Lung (tissue), 12 donors: Measurements from ENCODE around the gene ATP2A2. TPM values are rescaled to one million over a fixed set of nuclear protein-coding genes. Genes with fewer than 3 reads are reported as not detected.

Experiments
- ATAC-seq: fragments of 200-7000 bp; cut with Tn5 transposase; one replicate; pipeline ENCODE4 v1.9.1; 2020; ENCODE audit warnings: moderate number of reproducible peaks; ENCODE audit not compliant: insufficient read depth, low FRiP score
- DNase-seq, 3 donors: peaks; one replicate each; pipeline ENCODE4 v3.0.0-alpha.2; 2013 to 2017
- H3K27ac ChIP-seq, 2 donors: one replicate each; pipeline ENCODE4 v1.5.1; 2013; ENCODE audit warnings: mild to moderate bottlenecking in 2 of 2, moderate library complexity in 2 of 2, control low read depth in 1 of 2, inconsistent platforms in 1 of 2, low read depth in 1 of 2, low read length in 1 of 2
- H3K27me3 ChIP-seq, 3 donors: one replicate each; pipeline ENCODE4 v1.5.1; 2013; ENCODE audit warnings: low read length in 2 of 3; ENCODE audit not compliant: control insufficient read depth in 3 of 3, insufficient read depth in 3 of 3
- H3K36me3 ChIP-seq, 4 donors: one replicate each; pipeline ENCODE4 v1.5.1; 2013; ENCODE audit warnings: low read length in 4 of 4, mild to moderate bottlenecking in 1 of 4, moderate library complexity in 1 of 4; ENCODE audit not compliant: control insufficient read depth in 4 of 4, insufficient read depth in 4 of 4
- H3K4me1 ChIP-seq, 5 donors: one replicate each; pipeline ENCODE4 v1.5.1; 2013; ENCODE audit warnings: low read length in 5 of 5, mild to moderate bottlenecking in 2 of 5, moderate library complexity in 1 of 5; ENCODE audit not compliant: control insufficient read depth in 5 of 5, insufficient read depth in 5 of 5
- H3K4me3 ChIP-seq: one replicate; pipeline ENCODE4 v1.5.1; 2013; ENCODE audit warnings: mild to moderate bottlenecking, control low read depth, moderate library complexity
- H3K9ac ChIP-seq, 2 donors: one replicate each; pipeline ENCODE4 v1.5.1; 2013; ENCODE audit warnings: low read length in 2 of 2, control low read depth in 1 of 2; ENCODE audit not compliant: insufficient read depth in 1 of 2
- H3K9me3 ChIP-seq, 4 donors: one replicate each; pipeline ENCODE4 v1.5.1; 2013; ENCODE audit warnings: low read length in 3 of 4, mild to moderate bottlenecking in 1 of 4, moderate library complexity in 1 of 4; ENCODE audit not compliant: control insufficient read depth in 4 of 4, insufficient read depth in 3 of 4
- WGBS, 2 donors: extraction: QIAGEN DNeasy Blood & Tissue Kit; methylation state at CpG; one replicate each; pipeline ENCODE4 v1.1.7; 2013; 5-methylcytosine and 5-hydroxymethylcytosine counted together
- polyA plus RNA-seq, 2 donors: library from polyadenylated mRNA; stranded (reverse); fragments of 200-250 nt; gene quantifications; one replicate each; pipeline ENCODE4 v1.2.1, GENCODE V29; 2013
- total RNA-seq, 2 donors: library from RNA; depleted of rRNA in 1 of 2; stranded (reverse); fragments of >200 nt in 1 of 2; gene quantifications; one replicate each; pipeline ENCODE4 v1.2.1, GENCODE V29; 2014 to 2021
- TF ChIP-seq, protein P1 (sequence below): IDR thresholded peaks from 2 replicates; pipeline ENCODE4 v1.5.1; 2012; ENCODE audit warnings: mild to moderate bottlenecking; ENCODE audit errors: control extremely low read depth, extremely low read depth
- donor health status: control.
- donor health status: control.
- donor health status: Bipolar disorder and iron deficiency.
- donor health status: healthy.
- donor health status: DM: yes; HTN: yes; CAD: no.

Gene ATP2A2
- total and polyA plus RNA-seq, 4 donors: 34.1 to 240 (median 136) TPM

DNA sequence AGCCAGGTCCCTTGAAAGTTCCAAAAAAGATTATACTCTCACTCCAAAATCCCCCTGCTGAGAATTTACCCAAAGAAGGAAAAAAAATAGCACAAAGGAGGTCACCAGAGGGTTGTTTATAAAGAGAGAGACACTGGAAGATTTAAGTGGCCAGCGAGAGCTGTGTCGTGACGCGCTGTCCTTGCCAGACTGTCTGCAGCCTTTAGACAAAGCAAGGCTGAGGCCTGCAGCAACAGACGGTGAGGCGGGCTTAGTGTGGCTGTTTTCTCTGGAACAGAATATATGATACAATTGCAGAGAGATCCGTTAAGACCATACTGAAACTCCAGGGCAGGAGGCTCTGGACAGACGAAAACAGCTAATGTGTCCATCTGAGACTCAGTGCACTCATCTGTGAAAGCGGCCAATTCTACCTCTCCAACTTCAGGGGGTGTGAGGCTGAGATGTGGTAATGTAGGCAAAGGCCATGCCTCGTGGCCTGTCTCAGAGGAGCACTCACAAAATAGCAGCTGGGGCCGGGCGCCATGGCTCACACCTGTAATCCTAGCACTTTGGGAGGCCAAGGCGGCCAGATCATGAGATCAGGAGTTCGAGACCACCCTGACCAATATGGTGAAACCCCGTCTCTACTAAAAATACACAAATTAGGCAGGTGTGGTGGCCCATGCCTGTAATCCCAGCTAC, 86.3 kb downstream of the ATP2A2 start:
- H3K36me3 ChIP-seq: peaks cover 0 to 13% (median 4%) of the 10 kb centered on the region in 4 donors
- ATAC-seq (no peak), DNase-seq (peak; percentile 81 to 90 (median 86))
- H3K27ac ChIP-seq: no peak overlapping the region
- TF ChIP-seq, protein P1, sequence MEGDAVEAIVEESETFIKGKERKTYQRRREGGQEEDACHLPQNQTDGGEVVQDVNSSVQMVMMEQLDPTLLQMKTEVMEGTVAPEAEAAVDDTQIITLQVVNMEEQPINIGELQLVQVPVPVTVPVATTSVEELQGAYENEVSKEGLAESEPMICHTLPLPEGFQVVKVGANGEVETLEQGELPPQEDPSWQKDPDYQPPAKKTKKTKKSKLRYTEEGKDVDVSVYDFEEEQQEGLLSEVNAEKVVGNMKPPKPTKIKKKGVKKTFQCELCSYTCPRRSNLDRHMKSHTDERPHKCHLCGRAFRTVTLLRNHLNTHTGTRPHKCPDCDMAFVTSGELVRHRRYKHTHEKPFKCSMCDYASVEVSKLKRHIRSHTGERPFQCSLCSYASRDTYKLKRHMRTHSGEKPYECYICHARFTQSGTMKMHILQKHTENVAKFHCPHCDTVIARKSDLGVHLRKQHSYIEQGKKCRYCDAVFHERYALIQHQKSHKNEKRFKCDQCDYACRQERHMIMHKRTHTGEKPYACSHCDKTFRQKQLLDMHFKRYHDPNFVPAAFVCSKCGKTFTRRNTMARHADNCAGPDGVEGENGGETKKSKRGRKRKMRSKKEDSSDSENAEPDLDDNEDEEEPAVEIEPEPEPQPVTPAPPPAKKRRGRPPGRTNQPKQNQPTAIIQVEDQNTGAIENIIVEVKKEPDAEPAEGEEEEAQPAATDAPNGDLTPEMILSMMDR: no peak
- WGBS, 2 donors: 80 to 85% methylated on average over 15 of the region's 15 CpGs
- H3K4me3 ChIP-seq: no peak overlapping the region
- peaks cover 0 to 24% (median 7%) of the 10 kb centered on the region in 5 donors for H3K4me1 ChIP-seq
- peak overlapping the region in 1 of 2 donors; percentile 11 for H3K9ac ChIP-seq
- no peaks in the 10 kb centered on the region for H3K9me3 ChIP-seq
- no peaks in the 10 kb centered on the region for H3K27me3 ChIP-seq

DNA sequence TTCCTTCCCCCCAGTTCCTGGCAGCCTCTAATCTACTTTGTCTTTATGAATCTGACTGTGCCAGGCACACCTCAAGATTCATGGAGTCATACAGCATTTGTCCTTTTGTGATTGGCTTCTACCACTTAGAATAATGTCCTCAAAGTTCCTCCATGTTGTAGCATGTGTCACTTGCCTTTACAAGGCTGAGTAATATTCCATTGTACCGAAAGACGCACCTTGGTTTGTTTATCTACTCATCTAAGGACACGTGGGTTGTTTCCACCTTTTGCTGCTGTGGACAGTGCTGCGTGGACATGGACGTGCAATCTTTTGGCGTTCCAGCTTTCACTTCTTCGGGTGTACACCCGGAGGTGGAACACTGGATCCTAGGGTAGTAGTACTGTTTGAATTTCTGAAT, 88.9 kb downstream of the ATP2A2 start:
- Histone ChIP-seq H3K36me3 (peaks cover 5 to 33% (median 15%) of the 10 kb centered on the region in 4 donors), H3K4me3 (no peak overlapping the region), H3K4me1 (peaks cover 0 to 26% (median 10%) of the 10 kb centered on the region in 5 donors), H3K27ac (no peak overlapping the region), H3K9ac (no peak overlapping the region), H3K27me3 (no peaks in the 10 kb centered on the region), H3K9me3 (no peaks in the 10 kb centered on the region)
- TF ChIP-seq, protein P1: no peak
- ATAC-seq (no peak), DNase-seq (no peak)
- 96 to 98% methylated on average over 8 of the region's 8 CpGs for WGBS, 2 donors

DNA sequence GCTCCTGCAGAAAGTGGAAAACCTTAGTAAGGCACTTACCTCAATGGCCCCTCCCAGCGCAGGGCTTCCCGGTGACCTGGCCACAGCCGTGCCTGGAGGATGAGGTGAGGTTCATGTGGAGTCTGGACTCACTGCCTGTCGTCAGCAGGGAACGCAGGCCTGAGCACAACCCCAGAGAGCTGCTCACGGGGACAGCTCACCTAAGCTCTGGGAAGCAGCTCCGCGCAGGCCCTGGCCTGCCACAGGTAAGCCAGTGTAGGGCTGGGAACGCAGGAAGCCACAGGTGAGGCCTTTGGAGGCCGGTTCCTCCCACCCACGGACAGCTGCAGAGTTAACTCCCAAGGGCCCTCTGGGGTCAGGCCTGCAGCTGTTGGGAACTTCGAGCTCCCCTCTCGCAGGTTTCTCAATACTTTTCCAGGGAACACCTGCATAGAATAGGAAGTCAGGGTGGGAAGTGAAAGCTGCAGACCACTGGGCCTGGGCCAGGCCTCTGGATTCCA, 89.7 kb downstream of the ATP2A2 start:
- no peak for DNase-seq
- TF ChIP-seq, protein P1: no peak
- Histone ChIP-seq H3K4me1 (peaks cover 0 to 20% (median 10%) of the 10 kb centered on the region in 5 donors), H3K27ac (peak overlapping the region in 1 of 2 donors; percentile 28), H3K4me3 (no peak overlapping the region), H3K27me3 (no peaks in the 10 kb centered on the region), H3K9me3 (no peaks in the 10 kb centered on the region), H3K9ac (no peak overlapping the region), H3K36me3 (peaks cover 8 to 36% (median 23%) of the 10 kb centered on the region in 4 donors)
- peak; percentile 12 for ATAC-seq
- 63 to 85% methylated on average over 13 of the region's 13 CpGs for WGBS, 2 donors
